K562 (cell line): ENCODE measurements around the gene KAZN. TPM values are rescaled to one million over a fixed set of nuclear protein-coding genes. Genes with fewer than 3 reads are reported as not detected.
A peak's percentile ranks its signal among the peaks of the same experiment; 100 is the strongest.

Source experiments
- C11orf30 ChIP-seq: fragments of 450-650 bp; IDR thresholded peaks from 2 replicates; pipeline ENCODE4 v1.6.1; 2016; ENCODE audit warnings: low read depth, mild to moderate bottlenecking
- HMGN3 ChIP-seq: IDR thresholded peaks from 2 replicates; pipeline ENCODE4 v1.6.1; 2011; ENCODE audit warnings: borderline replicate concordance, low read depth, mild to moderate bottlenecking, mixed read lengths, low read length; ENCODE audit not compliant: insufficient read length; ENCODE audit errors: extremely low read depth
- MTA3 ChIP-seq: fragments of 450-650 bp; formaldehyde crosslinking; IDR thresholded peaks from 2 replicates; pipeline ENCODE4 v1.6.1; 2017; ENCODE audit warnings: mild to moderate bottlenecking, borderline replicate concordance
- PPARD ChIP-seq: fragments of 250-450 bp; sonication (Bioruptor Pico); IDR thresholded peaks from 2 replicates; pipeline ENCODE4 v1.8.0; 2022; ENCODE audit warnings: inconsistent platforms, mild to moderate bottlenecking, moderate library complexity
- PRPF4 ChIP-seq: fragments of 200-400 bp; formaldehyde crosslinking; IDR thresholded peaks from one replicate; pipeline ENCODE4 v1.6.1; 2017; ENCODE audit warnings: low read length, low read depth, mild to moderate bottlenecking; ENCODE audit not compliant: insufficient read depth, poor library complexity, severe bottlenecking
- TCFL5 ChIP-seq: fragments of 250-450 bp; sonication (Bioruptor Pico); conservative IDR thresholded peaks from 2 replicates; pipeline ENCODE4 v1.6.1; 2021; ENCODE audit warnings: mild to moderate bottlenecking, moderate library complexity, matching md5 sums
- ZFP30 ChIP-seq: fragments of 250-450 bp; sonication (Bioruptor Pico); IDR thresholded peaks from 2 replicates; pipeline ENCODE4 v1.8.0; 2022; ENCODE audit warnings: moderate library complexity, mild to moderate bottlenecking, inconsistent platforms, borderline replicate concordance
- ZNF347 ChIP-seq: fragments of 450-650 bp; formaldehyde crosslinking; IDR thresholded peaks from 2 replicates; pipeline ENCODE4 v1.4.0; 2020; ENCODE audit warnings: low read depth, mild to moderate bottlenecking, moderate library complexity
- polyA plus RNA-seq, 8 experiments: library from polyadenylated mRNA; depleted of rRNA in 4 of 8; stranded (reverse) in 5 of 8; unstranded in 3 of 8; fragments of >200 nt; fragmentation: Nextera tagmentation in 2 of 8; fragmentation: Illumina TruSeq in 1 of 8; extraction: Ambion mirVana in 2 of 8; extraction: Trizol in 1 of 8; gene quantifications; 2 replicates each; pipeline versions ENCODE4 v1.2.1 to v1.2.3, GENCODE V29; 2011 to 2014; ENCODE audit warnings: inconsistent platforms in 1 of 8, missing spikeins in 1 of 8
- total RNA-seq, 7 experiments: library from RNA; depleted of rRNA in 6 of 7; stranded (reverse); fragments of >200 nt in 6 of 7; fragmentation: Illumina TruSeq in 2 of 7; extraction: Trizol in 2 of 7; gene quantifications; 2 replicates each; pipeline versions ENCODE4 v1.2.1 to v1.2.3, GENCODE V29; 2011 to 2021; ENCODE audit warnings: low replicate concordance in 1 of 7
- TF ChIP-seq, protein P1 (sequence below): fragments of 250-450 bp; sonication (Bioruptor Pico); IDR thresholded peaks from 2 replicates; pipeline ENCODE4 v1.8.0; 2022; ENCODE audit warnings: inconsistent platforms, mild to moderate bottlenecking, moderate library complexity, borderline replicate concordance
- TF ChIP-seq, protein P2 (sequence below): fragments of 450-650 bp; IDR thresholded peaks from one replicate; pipeline ENCODE4 v1.6.1; 2018; ENCODE audit warnings: mild to moderate bottlenecking, moderate library complexity; ENCODE audit not compliant: partially characterized antibody
- TF ChIP-seq, protein P3 (sequence below): fragments of 250-450 bp; sonication (Bioruptor Pico); IDR thresholded peaks from 2 replicates; pipeline ENCODE4 v1.5.0; 2020; ENCODE audit warnings: mild to moderate bottlenecking, borderline replicate concordance

The KAZN gene
- total and polyA plus RNA-seq, 9 of the 15 experiments (the other 6 are each of a cell fraction or from before 2014, with no cell fraction given): 2.1 to 21.6 (median 5.4) TPM

GRCh38 chr1:14944471-14944985, 346.0 kb downstream of the KAZN start (continued):
- TF ChIP-seq, protein P1, sequence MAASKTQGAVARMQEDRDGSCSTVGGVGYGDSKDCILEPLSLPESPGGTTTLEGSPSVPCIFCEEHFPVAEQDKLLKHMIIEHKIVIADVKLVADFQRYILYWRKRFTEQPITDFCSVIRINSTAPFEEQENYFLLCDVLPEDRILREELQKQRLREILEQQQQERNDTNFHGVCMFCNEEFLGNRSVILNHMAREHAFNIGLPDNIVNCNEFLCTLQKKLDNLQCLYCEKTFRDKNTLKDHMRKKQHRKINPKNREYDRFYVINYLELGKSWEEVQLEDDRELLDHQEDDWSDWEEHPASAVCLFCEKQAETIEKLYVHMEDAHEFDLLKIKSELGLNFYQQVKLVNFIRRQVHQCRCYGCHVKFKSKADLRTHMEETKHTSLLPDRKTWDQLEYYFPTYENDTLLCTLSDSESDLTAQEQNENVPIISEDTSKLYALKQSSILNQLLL (CRISPR knock-in tag): no peak
- TF ChIP-seq TCFL5 (CRISPR knock-in tag) (no peak), ZNF347 (CRISPR knock-in tag) (no peak), C11orf30 (peak; percentile 64), MTA3 (no peak), ZFP30 (CRISPR knock-in tag) (no peak), HMGN3 (peak; percentile 9), PPARD (CRISPR knock-in tag) (no peak), PRPF4 (no peak)
- TF ChIP-seq, protein P2, sequence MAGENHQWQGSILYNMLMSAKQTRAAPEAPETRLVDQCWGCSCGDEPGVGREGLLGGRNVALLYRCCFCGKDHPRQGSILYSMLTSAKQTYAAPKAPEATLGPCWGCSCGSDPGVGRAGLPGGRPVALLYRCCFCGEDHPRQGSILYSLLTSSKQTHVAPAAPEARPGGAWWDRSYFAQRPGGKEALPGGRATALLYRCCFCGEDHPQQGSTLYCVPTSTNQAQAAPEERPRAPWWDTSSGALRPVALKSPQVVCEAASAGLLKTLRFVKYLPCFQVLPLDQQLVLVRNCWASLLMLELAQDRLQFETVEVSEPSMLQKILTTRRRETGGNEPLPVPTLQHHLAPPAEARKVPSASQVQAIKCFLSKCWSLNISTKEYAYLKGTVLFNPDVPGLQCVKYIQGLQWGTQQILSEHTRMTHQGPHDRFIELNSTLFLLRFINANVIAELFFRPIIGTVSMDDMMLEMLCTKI: no peak
- TF ChIP-seq, protein P3, sequence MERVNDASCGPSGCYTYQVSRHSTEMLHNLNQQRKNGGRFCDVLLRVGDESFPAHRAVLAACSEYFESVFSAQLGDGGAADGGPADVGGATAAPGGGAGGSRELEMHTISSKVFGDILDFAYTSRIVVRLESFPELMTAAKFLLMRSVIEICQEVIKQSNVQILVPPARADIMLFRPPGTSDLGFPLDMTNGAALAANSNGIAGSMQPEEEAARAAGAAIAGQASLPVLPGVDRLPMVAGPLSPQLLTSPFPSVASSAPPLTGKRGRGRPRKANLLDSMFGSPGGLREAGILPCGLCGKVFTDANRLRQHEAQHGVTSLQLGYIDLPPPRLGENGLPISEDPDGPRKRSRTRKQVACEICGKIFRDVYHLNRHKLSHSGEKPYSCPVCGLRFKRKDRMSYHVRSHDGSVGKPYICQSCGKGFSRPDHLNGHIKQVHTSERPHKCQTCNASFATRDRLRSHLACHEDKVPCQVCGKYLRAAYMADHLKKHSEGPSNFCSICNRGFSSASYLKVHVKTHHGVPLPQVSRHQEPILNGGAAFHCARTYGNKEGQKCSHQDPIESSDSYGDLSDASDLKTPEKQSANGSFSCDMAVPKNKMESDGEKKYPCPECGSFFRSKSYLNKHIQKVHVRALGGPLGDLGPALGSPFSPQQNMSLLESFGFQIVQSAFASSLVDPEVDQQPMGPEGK (CRISPR knock-in tag): no peak
